Gastroesophageal sphincter (tissue), 3 donors: ENCODE measurements around the gene YAP1.

ENCODE experiments used
- CTCF ChIP-seq, 4 experiments: fragments of 200-600 bp in 2 of 4; fragments of 450-650 bp in 2 of 4; sonication (generic) in 1 of 4; IDR thresholded peaks; one replicate each; pipeline ENCODE4 v1.5.1; 2017 to 2019; ENCODE audit warnings: antibody characterized with exemption in 4 of 4, mild to moderate bottlenecking in 2 of 4, moderate library complexity in 2 of 4
- EP300 ChIP-seq: sonication (generic); formaldehyde crosslinking; IDR thresholded peaks from one replicate; pipeline ENCODE4 v1.6.1; 2017; ENCODE audit warnings: antibody characterized with exemption, mild to moderate bottlenecking
- POLR2A ChIP-seq, 2 donors: fragments of 450-650 bp; IDR thresholded peaks; one replicate each; pipeline ENCODE4 v1.6.1; 2017; ENCODE audit warnings: antibody characterized with exemption in 2 of 2, mild to moderate bottlenecking in 2 of 2, moderate library complexity in 1 of 2
- POLR2AphosphoS5 ChIP-seq: sonication (generic); formaldehyde crosslinking; IDR thresholded peaks from one replicate; pipeline ENCODE4 v1.6.1; 2017; ENCODE audit warnings: antibody characterized with exemption

- TF ChIP-seq CTCF (IDR thresholded peaks at IDR 0.05) = no peak
- TF ChIP-seq POLR2AphosphoS5 = peak; percentile 80
- TF ChIP-seq EP300 = no peak
- TF ChIP-seq POLR2A (IDR thresholded peaks at IDR 0.05) = no peak
Observed at GRCh38 chr11:102216433-102217075, 106.3 kb downstream of the YAP1 start.
